ENCODE measurements around the gene HOPX. TPM values are rescaled to one million over a fixed set of nuclear protein-coding genes. Genes with fewer than 3 reads are reported as not detected.
"Not testable (repeated sequence)": the region's sequence is repeated elsewhere in the genome, so short reads cannot be mapped to it uniquely, and the experiment has no call there.

Gene HOPX
- total and polyA plus RNA-seq, 4 experiments from 2014 or later = 16.9 to 163 (median 73.6) TPM

DNA sequence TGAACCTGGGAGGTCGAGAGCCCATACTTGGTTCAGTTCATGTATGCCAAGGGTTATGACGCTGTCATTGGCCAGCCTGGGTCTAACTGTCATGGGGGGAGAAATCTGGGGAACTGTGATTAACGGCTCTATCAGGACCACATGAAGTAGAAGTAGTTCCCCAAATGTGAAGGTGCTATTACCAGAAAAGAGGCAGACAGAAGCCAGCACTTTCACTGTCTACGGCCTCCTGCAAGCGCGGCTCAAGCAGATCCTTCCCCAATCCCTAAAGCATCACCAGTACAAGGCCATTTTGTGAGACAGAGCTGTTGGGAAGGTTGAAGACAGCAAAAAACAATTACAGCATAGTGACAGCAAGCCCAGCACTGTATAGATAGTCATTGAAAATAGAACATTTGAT, 37.5 kb downstream of the HOPX start:
- Histone ChIP-seq H3K27ac (ENCODE audit: low read depth, low read length) (no peak overlapping the region), H3K9me3 (ENCODE audit: control insufficient read depth in 1 of 2, low read length in 2 of 2) (no peaks in the 10 kb centered on the region), H3K36me3 (ENCODE audit: insufficient read depth, low read length) (no peaks in the 10 kb centered on the region), H3K27me3 (ENCODE audit: insufficient read depth, low read length) (no peaks in the 10 kb centered on the region), H3K4me3 (ENCODE audit: low read length in 2 of 2) (no peak overlapping the region), H3K4me1 (ENCODE audit: insufficient read depth, low read length) (no peaks in the 10 kb centered on the region)
- H3K36me3 Mint-ChIP-seq = peaks cover 2 to 5% of the 10 kb centered on the region in 2 donors
- ChIA-PET POLR2A (ENCODE audit: partially characterized antibody) (no interaction called here), CTCF (ENCODE audit: partially characterized antibody) (no interaction called here)
- H3K27ac Mint-ChIP-seq = no peak overlapping the region
- no peak for DNase-seq
- intact Hi-C loops (cut with micrococcal nuclease) = no loop called here
- peaks cover 2 to 12% (median 7%) of the 10 kb centered on the region in 8 donors for H3K9me3 Mint-ChIP-seq
- peaks cover 0 to 2% of the 10 kb centered on the region in 2 donors for H3K27me3 Mint-ChIP-seq
- H3K4me1 Mint-ChIP-seq = peaks cover 0 to 5% (median 3%) of the 10 kb centered on the region in 4 donors
- no peak overlapping the region for H3K4me3 Mint-ChIP-seq

DNA sequence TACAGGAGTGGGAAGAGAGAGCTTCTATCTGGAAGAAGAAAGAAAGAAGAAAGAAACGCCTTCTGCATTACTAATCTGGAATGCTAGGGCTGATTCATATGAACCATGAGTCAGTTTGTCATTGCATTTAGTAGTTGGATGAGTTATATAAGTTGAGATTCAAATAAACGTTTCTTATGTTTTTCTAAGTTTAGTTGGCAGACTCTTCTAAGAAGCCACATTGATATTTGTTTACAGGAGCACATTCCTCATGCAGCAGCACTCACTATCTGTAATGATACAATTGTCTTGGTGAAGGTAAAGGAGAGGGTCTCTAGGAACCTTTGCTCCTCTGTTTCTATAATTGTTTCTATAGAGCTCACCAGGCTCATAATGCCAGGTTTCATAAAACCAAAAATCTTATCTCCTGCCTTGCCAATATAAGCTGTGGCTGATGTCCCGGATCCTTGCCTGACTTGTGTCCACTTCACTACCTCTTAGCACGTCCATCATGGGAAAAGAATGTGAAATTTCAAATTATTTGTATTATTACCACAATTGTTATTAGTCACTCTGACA, 39.5 kb downstream of the HOPX start:
- H3K27ac Mint-ChIP-seq = no peak overlapping the region
- CTCF ChIA-PET (ENCODE audit: partially characterized antibody) = interaction anchor here (1.3 to 1.8 kb wide), 2 partner anchors 9 to 28 kb away, joined by 3 to 9 read pairs; no protein-coding TSS in a partner anchor
- DNase-seq = no peak
- peaks cover 0 to 5% (median 3%) of the 10 kb centered on the region in 4 donors for H3K4me1 Mint-ChIP-seq
- Histone ChIP-seq H3K27me3 (ENCODE audit: insufficient read depth, low read length) (no peaks in the 10 kb centered on the region), H3K9me3 (ENCODE audit: control insufficient read depth in 1 of 2, low read length in 2 of 2) (no peaks in the 10 kb centered on the region), H3K27ac (ENCODE audit: low read depth, low read length) (no peak overlapping the region), H3K4me3 (ENCODE audit: low read length in 2 of 2) (no peak overlapping the region), H3K4me1 (ENCODE audit: insufficient read depth, low read length) (no peaks in the 10 kb centered on the region), H3K36me3 (ENCODE audit: insufficient read depth, low read length) (no peaks in the 10 kb centered on the region)
- H3K9me3 Mint-ChIP-seq = peaks cover 2 to 8% (median 5%) of the 10 kb centered on the region in 8 donors
- H3K27me3 Mint-ChIP-seq = peaks cover 0 to 2% of the 10 kb centered on the region in 2 donors
- no peaks in the 10 kb centered on the region for H3K36me3 Mint-ChIP-seq
- intact Hi-C loops (cut with micrococcal nuclease) = no loop called here
- H3K4me3 Mint-ChIP-seq = no peak overlapping the region
- POLR2A ChIA-PET (ENCODE audit: partially characterized antibody) = no interaction called here

DNA sequence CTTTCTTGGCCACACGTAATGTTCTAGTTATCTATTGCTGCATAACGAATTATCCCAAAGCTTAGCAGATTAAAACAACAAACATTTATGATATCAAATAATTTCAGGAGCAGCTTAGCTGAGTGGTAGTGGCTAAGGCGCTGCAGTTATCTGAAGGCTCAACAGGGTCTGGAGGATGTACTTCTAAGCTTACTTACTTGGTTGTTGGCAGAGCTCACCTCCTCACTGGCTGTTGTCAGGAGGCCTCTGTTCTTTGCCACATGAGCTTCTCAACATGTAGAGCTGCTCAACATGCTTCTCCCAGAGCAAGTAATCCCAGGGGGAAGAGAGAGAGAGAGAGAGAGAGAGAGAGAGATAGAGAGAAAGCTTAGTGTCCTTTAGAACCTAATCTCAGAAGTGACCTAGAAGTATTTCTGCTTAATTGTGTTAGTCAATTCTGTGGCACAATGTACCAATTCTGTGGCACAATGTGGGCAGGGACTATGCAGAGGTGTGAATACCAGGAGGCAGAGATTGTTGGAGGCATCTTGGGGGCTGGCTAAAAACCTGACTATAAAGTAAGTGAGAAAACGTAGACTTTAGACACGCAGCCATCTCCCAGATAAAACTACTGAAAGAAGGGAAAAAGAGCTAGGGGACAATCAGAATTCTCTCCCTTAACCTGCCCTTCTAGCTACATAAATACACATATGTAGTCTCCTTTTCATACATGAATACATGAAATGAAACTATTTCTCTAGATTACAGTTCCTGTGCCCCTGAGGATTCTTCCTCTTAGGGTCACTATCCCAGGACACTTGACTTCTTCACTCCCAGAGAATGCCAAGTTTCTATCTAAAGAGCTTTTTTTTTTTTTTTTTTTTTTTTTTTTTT, 40.2 kb downstream of the HOPX start:
- ChIA-PET CTCF (ENCODE audit: partially characterized antibody) (interaction anchor here (1.3 to 1.8 kb wide), 2 partner anchors 9 to 27 kb away, joined by 3 to 9 read pairs; no protein-coding TSS in a partner anchor), POLR2A (ENCODE audit: partially characterized antibody) (no interaction called here)
- H3K27ac ChIP-seq (ENCODE audit: low read depth, low read length) = no peak overlapping the region
- Mint-ChIP-seq H3K9me3 (peaks cover 0 to 4% (median under 1%) of the 10 kb centered on the region in 8 donors), H3K27me3 (peaks cover 0 to 2% of the 10 kb centered on the region in 2 donors), H3K4me1 (peaks cover 0 to 5% (median 2%) of the 10 kb centered on the region in 4 donors), H3K4me3 (no peak overlapping the region), H3K27ac (no peak overlapping the region), H3K36me3 (peaks cover 0 to 3% of the 10 kb centered on the region in 2 donors)
- no peak for DNase-seq
- no peaks in the 10 kb centered on the region for H3K27me3 ChIP-seq (ENCODE audit: insufficient read depth, low read length)
- H3K9me3 ChIP-seq (ENCODE audit: control insufficient read depth in 1 of 2, low read length in 2 of 2) = no peaks in the 10 kb centered on the region
- H3K4me1 ChIP-seq (ENCODE audit: insufficient read depth, low read length) = no peaks in the 10 kb centered on the region
- no peaks in the 10 kb centered on the region for H3K36me3 ChIP-seq (ENCODE audit: insufficient read depth, low read length)
- no peak overlapping the region for H3K4me3 ChIP-seq (ENCODE audit: low read length in 2 of 2)
- intact Hi-C loops (cut with micrococcal nuclease) = no loop called here

DNA sequence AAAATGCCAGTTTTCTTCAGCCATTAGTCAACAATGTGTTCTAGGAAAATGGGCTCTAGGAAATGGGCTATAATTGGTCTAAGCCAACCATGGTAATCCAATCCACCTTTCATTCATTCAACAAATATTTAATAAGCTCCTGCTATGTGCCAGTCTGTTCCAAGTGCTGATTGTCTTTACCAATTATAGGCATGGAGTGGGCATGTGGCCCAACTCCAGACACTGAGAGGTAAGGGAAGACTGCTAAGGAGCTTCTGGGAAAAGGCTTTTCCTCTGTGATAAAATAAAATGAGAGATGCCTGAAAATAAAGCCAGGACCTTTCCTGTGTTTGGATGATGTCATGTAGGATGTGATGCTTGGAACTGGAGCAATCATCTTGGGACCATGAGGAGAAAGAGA, 43.3 kb downstream of the HOPX start:
- Mint-ChIP-seq H3K9me3 (peaks cover 0 to 3% (median 0%) of the 10 kb centered on the region in 8 donors), H3K36me3 (peaks cover 0 to 3% of the 10 kb centered on the region in 2 donors), H3K4me1 (peaks cover 0 to 5% (median 2%) of the 10 kb centered on the region in 4 donors), H3K27ac (no peak overlapping the region), H3K27me3 (no peaks in the 10 kb centered on the region), H3K4me3 (no peak overlapping the region)
- H3K4me3 ChIP-seq (ENCODE audit: low read length in 2 of 2) = no peak overlapping the region
- no peaks in the 10 kb centered on the region for H3K4me1 ChIP-seq (ENCODE audit: insufficient read depth, low read length)
- CTCF ChIA-PET (ENCODE audit: partially characterized antibody) = interaction anchor here (1.7 kb wide), 1 partner anchor 14 kb away, joined by 4 read pairs; no protein-coding TSS in a partner anchor
- H3K36me3 ChIP-seq (ENCODE audit: insufficient read depth, low read length) = no peaks in the 10 kb centered on the region
- intact Hi-C loops (cut with micrococcal nuclease) = no loop called here
- POLR2A ChIA-PET (ENCODE audit: partially characterized antibody) = interaction anchor here (0.5 kb wide), 1 partner anchor 73 kb away, joined by 3 read pairs; no protein-coding TSS in a partner anchor
- no peak overlapping the region for H3K27ac ChIP-seq (ENCODE audit: low read depth, low read length)
- no peak for DNase-seq
- H3K27me3 ChIP-seq (ENCODE audit: insufficient read depth, low read length) = no peaks in the 10 kb centered on the region
- H3K9me3 ChIP-seq (ENCODE audit: control insufficient read depth in 1 of 2, low read length in 2 of 2) = no peaks in the 10 kb centered on the region

DNA sequence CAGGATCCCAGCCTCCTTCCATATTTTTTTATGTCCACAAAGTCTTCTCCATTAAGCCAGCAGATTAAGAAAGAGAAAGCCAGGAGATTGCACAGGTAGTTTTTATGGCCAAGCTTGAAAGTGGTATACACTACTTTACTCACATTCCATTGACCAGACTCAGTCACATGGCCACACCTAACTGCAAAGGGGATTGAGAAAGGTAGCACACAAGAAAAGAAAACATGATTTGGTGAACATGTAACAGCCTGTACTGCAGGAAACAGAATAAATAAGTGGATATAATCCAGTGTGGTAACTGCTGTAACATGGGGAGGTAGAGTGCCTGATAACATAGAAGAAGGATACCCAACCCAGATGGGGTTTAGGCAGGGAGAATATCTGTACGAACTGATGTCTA, 43.9 kb downstream of the HOPX start:
- intact Hi-C loops (cut with micrococcal nuclease) = no loop called here
- Mint-ChIP-seq H3K36me3 (peaks cover 0 to 3% of the 10 kb centered on the region in 2 donors), H3K27me3 (no peaks in the 10 kb centered on the region), H3K9me3 (peaks cover 0 to 3% (median 0%) of the 10 kb centered on the region in 8 donors), H3K4me1 (peaks cover 0 to 5% (median 2%) of the 10 kb centered on the region in 4 donors), H3K27ac (no peak overlapping the region), H3K4me3 (no peak overlapping the region)
- CTCF ChIA-PET (ENCODE audit: partially characterized antibody) = no interaction called here
- Histone ChIP-seq H3K27me3 (ENCODE audit: insufficient read depth, low read length) (no peaks in the 10 kb centered on the region), H3K36me3 (ENCODE audit: insufficient read depth, low read length) (no peaks in the 10 kb centered on the region), H3K9me3 (ENCODE audit: control insufficient read depth in 1 of 2, low read length in 2 of 2) (no peaks in the 10 kb centered on the region), H3K4me3 (ENCODE audit: low read length in 2 of 2) (no peak overlapping the region), H3K27ac (ENCODE audit: low read depth, low read length) (no peak overlapping the region), H3K4me1 (ENCODE audit: insufficient read depth, low read length) (no peaks in the 10 kb centered on the region)
- POLR2A ChIA-PET (ENCODE audit: partially characterized antibody) = no interaction called here
- DNase-seq = no peak

DNA sequence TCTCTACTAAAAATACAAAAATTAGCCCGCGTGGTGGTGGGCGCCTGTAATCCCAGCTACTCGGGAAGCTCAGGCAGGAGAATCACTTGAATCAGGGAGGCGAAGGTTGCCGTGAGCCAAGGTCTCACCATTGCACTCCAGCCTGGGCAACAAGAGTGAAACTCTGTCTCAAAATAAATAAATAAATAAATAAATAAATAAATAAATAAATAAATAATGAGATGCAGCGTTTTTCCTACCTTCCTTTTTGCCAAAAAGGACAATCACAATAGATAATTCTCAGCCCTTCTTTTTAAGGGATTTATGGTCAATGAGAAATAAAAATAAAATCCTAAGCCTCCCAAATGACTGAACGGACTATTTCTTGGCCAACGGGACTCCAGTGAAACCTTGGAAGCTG, 46.1 kb downstream of the HOPX start:
- H3K4me3 Mint-ChIP-seq; intact Hi-C loops (cut with micrococcal nuclease); H3K9me3 Mint-ChIP-seq; H3K9me3 ChIP-seq (ENCODE audit: control insufficient read depth in 1 of 2, low read length in 2 of 2); H3K36me3 ChIP-seq (ENCODE audit: insufficient read depth, low read length); H3K27ac ChIP-seq (ENCODE audit: low read depth, low read length); H3K27me3 Mint-ChIP-seq; H3K4me3 ChIP-seq (ENCODE audit: low read length in 2 of 2); H3K36me3 Mint-ChIP-seq; POLR2A ChIA-PET (ENCODE audit: partially characterized antibody); H3K27ac Mint-ChIP-seq; H3K4me1 Mint-ChIP-seq; H3K4me1 ChIP-seq (ENCODE audit: insufficient read depth, low read length); DNase-seq; CTCF ChIA-PET (ENCODE audit: partially characterized antibody); H3K27me3 ChIP-seq (ENCODE audit: insufficient read depth, low read length): not testable (repeated sequence)

DNA sequence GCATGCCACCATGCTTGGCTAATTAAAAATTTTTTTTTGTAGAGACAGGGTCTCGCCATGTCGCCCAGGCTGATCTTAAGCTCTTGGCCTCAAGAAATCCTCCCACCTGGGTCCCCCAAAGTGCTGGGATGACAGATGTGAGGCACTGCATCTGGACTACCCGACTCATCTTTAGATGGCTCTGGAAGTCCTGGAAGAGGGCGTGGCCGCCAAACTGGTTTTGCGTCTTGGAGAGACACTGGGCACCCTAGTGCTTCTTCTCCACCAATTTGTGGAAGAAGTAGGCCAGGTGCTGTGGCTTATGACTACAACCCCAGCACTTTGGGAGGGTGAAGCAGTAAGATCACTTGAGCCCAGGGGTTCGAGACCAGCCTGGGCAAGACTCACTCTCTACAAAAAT, 47.6 kb downstream of the HOPX start:
- peaks cover 0 to 3% of the 10 kb centered on the region in 2 donors for H3K36me3 Mint-ChIP-seq
- no peaks in the 10 kb centered on the region for H3K4me1 Mint-ChIP-seq

More for the DNA sequence above, 47.6 kb downstream of the HOPX start:
- Histone ChIP-seq H3K36me3 (ENCODE audit: insufficient read depth, low read length) (no peaks in the 10 kb centered on the region), H3K27ac (ENCODE audit: low read depth, low read length) (no peak overlapping the region), H3K4me1 (ENCODE audit: insufficient read depth, low read length) (no peaks in the 10 kb centered on the region), H3K4me3 (ENCODE audit: low read length in 2 of 2) (no peak overlapping the region), H3K27me3 (ENCODE audit: insufficient read depth, low read length) (no peaks in the 10 kb centered on the region), H3K9me3 (ENCODE audit: control insufficient read depth in 1 of 2, low read length in 2 of 2) (no peaks in the 10 kb centered on the region)
- intact Hi-C loops (cut with micrococcal nuclease) = no loop called here
- Mint-ChIP-seq H3K9me3 (peaks cover 0 to 2% (median 0%) of the 10 kb centered on the region in 8 donors), H3K4me3 (no peak overlapping the region), H3K27me3 (peaks cover 0 to 3% of the 10 kb centered on the region in 2 donors), H3K27ac (no peak overlapping the region)
- CTCF ChIA-PET (ENCODE audit: partially characterized antibody) = interaction anchor here (1.4 to 2.2 kb wide), 2 partner anchors 7 to 18 kb away, joined by 3 to 9 read pairs; no protein-coding TSS in a partner anchor
- no peak for DNase-seq
- POLR2A ChIA-PET (ENCODE audit: partially characterized antibody) = no interaction called here
